ENCODE results near the gene ADCY6.

ADCY6 gene

DNA sequence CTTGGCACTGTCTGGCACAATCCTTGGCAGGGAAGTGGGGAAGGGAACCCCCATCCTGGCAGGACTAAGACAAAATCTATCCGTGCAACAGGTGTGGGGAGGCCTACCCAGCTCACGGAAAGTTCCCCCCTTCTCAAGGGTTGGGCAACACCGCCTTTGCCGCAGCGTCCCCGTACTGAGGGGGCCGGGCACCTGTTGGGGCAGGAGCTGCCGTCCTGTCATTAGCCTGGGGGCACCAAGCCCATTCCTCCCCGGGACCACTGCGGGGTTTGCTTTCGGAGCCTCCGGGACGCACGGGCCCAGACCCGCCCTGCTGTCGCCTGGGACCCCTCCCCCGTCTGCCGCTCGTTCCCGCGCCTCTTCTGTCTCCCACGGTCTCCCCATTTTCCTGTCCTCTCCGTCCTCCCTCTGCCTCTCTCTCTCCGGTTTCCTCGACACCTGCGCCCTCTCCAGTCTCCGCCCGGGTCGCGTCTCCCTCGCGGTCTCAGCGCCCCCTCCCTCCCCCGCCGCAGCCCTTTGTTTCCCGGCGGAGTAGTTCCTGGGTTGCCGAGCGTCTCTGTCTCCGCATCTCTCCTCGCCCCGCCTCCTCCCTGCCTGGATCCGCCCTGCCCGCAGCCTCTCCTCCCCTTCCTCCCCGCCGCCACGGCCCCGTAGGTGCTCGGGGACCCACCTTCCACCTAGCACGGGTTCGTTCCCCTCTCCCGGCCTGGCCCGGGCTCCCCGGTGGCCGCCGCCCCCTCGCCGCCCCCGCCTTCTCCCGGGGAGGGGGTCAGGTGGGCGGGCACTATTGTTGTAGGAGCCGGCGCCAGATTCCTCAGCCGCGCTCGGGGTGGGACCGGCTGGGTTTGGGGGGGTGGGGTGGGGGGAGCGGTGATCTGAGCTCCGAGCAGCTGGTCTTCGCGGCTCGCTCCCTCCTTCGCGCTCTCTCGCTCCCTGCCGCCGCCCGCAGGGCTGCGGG, 29.3 kb upstream of the ADCY6 start, which contains the start of gene CACNB3:
TSS of gene CACNB3 (plus strand) at position 624 of the 958 bp plus-strand sequence. CDS start 434 bp downstream, outside the sequence.
- H3K4me3 ChIP-seq (replicated peaks; ENCODE audit: insufficient read depth, low read length): peak within 1 kb of the TSS; percentile 59
- no peak for TF ChIP-seq SPI1 (IDR thresholded peaks at IDR 0.05; ENCODE audit: borderline replicate concordance, low read depth)
- peaks cover 12% of the 10 kb centered on the region for H3K27me3 ChIP-seq (ENCODE audit: insufficient read depth, poor library complexity, severe bottlenecking)
- no peak within 1 kb of the TSS for H3K27ac ChIP-seq (replicated peaks)
- peak in 1 of 2 experiments; percentile 52 for DNase-seq (ENCODE audit: low read depth in 1 of 2, low spot score in 1 of 2)

- DNase-seq (ENCODE audit: low read depth in 1 of 2, low spot score in 1 of 2): no peak
- Histone ChIP-seq H3K27me3 (ENCODE audit: insufficient read depth, poor library complexity, severe bottlenecking) (peaks cover 10% of the 10 kb centered on the region), H3K27ac (replicated peaks) (no peak overlapping the region), H3K4me3 (replicated peaks; ENCODE audit: insufficient read depth, low read length) (no peak overlapping the region)
- TF ChIP-seq, protein P1, sequence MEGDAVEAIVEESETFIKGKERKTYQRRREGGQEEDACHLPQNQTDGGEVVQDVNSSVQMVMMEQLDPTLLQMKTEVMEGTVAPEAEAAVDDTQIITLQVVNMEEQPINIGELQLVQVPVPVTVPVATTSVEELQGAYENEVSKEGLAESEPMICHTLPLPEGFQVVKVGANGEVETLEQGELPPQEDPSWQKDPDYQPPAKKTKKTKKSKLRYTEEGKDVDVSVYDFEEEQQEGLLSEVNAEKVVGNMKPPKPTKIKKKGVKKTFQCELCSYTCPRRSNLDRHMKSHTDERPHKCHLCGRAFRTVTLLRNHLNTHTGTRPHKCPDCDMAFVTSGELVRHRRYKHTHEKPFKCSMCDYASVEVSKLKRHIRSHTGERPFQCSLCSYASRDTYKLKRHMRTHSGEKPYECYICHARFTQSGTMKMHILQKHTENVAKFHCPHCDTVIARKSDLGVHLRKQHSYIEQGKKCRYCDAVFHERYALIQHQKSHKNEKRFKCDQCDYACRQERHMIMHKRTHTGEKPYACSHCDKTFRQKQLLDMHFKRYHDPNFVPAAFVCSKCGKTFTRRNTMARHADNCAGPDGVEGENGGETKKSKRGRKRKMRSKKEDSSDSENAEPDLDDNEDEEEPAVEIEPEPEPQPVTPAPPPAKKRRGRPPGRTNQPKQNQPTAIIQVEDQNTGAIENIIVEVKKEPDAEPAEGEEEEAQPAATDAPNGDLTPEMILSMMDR (IDR thresholded peaks at IDR 0.05; ENCODE audit: insufficient read depth, low read length): no peak
- TF ChIP-seq SPI1 (IDR thresholded peaks at IDR 0.05; ENCODE audit: borderline replicate concordance, low read depth) (no peak), POLR2AphosphoS5 (IDR thresholded peaks at IDR 0.05; ENCODE audit: low read depth) (no peak), REST (IDR thresholded peaks at IDR 0.05; ENCODE audit: insufficient replicate concordance, low read depth) (no peak), GABPA (IDR thresholded peaks at IDR 0.05; ENCODE audit: low read depth) (no peak)
Measured at GRCh38 chr12:48816143-48816854, 27.4 kb upstream of the ADCY6 start.

DNA sequence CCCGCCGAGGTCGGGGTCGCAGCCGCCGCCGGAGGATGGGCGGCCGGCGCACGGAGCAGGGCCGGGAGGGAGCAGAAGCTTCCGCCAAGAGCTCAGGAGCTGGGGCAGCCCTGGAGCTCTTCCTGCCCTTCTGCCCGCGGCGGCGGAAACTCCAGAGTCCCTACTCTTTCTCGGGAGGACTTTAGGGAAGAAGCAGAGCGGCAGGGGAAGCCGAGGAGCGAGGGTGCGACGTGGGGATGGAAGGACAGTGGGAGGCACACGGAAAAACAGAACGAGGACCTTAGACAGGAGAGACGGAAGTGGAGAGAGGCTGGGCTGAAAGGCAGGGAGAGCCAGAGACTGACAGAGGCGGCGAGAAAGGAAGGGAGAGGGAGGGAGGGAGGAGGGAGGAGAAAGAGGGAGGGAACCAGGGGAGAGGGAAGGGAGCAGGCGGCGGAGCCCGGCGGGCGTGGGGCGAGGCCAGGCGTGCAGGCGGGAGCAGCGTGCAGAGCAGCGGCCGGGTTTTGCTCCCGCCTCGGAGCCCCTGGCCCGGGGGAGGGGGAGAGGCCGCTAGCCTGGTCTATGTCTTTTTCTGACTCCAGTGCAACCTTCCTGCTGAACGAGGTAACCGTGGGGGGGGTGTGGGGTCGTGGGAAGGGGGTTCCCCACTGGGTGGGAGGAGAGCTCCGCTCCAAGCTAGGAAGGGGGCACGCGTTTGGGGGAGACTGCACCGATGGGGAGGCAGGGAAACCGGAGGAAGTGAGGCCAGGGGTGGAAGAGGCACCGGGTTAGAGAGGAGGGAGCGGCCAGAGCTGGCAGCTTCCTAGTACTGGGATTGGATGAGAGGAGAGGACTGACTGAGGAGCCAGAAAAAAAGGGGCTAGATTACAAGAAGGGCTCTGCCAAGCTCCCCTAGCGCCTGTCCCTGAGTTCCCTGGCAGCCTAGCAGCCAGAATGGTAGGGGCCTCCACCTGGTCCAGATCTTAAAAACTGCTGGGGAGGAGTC, 26.5 kb upstream of the ADCY6 start:
- Histone ChIP-seq H3K27me3 (ENCODE audit: insufficient read depth, poor library complexity, severe bottlenecking) (peaks cover 10% of the 10 kb centered on the region), H3K27ac (replicated peaks) (peak overlapping the region; percentile 80), H3K4me3 (replicated peaks; ENCODE audit: insufficient read depth, low read length) (peak overlapping the region; percentile 82)
- peak; percentile 84 to 91 for DNase-seq (ENCODE audit: low read depth in 1 of 2, low spot score in 1 of 2)
- TF ChIP-seq GABPA (IDR thresholded peaks at IDR 0.05; ENCODE audit: low read depth) (no peak), SPI1 (IDR thresholded peaks at IDR 0.05; ENCODE audit: borderline replicate concordance, low read depth) (peak; percentile 61; the same call in 1 of the 2 replicates), POLR2AphosphoS5 (IDR thresholded peaks at IDR 0.05; ENCODE audit: low read depth) (peak; percentile 18), REST (IDR thresholded peaks at IDR 0.05; ENCODE audit: insufficient replicate concordance, low read depth) (no peak)
- TF ChIP-seq, protein P1 (IDR thresholded peaks at IDR 0.05; ENCODE audit: insufficient read depth, low read length): no peak

Measured in HL-60 (cell line).